AG08395 (cell line): ENCODE data around the gene ZFAND2A.
"Not testable (repeated sequence)": the region's sequence is repeated elsewhere in the genome, so short reads cannot be mapped to it uniquely, and the experiment has no call there.

Source experiments
- DNase-seq: peaks from one replicate; pipeline ENCODE4 v3.0.0; 2012; ENCODE audit warnings: mixed read lengths, low spot score

Gene ZFAND2A

GRCh38 chr7:1159891-1160669 is at the start of gene ZFAND2A:
Gene ZFAND2A (minus strand): TSS chr7:1160196. CDS start chr7:1158212, 1,984 bp downstream.
- peak; percentile 99 for DNase-seq

GRCh38 chr7:1209097-1209496 is 49.1 kb upstream of the ZFAND2A start:
- DNase-seq = no peak

GRCh38 chr7:1205742-1206141 is 45.7 kb upstream of the ZFAND2A start:
- not testable (repeated sequence) for DNase-seq

GRCh38 chr7:1204460-1205140 is 44.6 kb upstream of the ZFAND2A start:
- no peak for DNase-seq

GRCh38 chr7:1202914-1203313 is 42.9 kb upstream of the ZFAND2A start:
- DNase-seq = not testable (repeated sequence)

- DNase-seq = no peak
Measured at GRCh38 chr7:1201916-1202315, 41.9 kb upstream of the ZFAND2A start.

- DNase-seq = no peak
Measured at GRCh38 chr7:1200045-1200444, 40.0 kb upstream of the ZFAND2A start.

- DNase-seq = peak; percentile 95
Measured at GRCh38 chr7:1197997-1198625, 38.1 kb upstream of the ZFAND2A start.

GRCh38 chr7:1196950-1197349 is 37.0 kb upstream of the ZFAND2A start:
- DNase-seq = no peak

- DNase-seq = not testable (repeated sequence)
Measured at GRCh38 chr7:1196441-1196840, 36.4 kb upstream of the ZFAND2A start.

- DNase-seq = peak; percentile 76
Measured at GRCh38 chr7:1193593-1194424, 33.8 kb upstream of the ZFAND2A start.

- DNase-seq = peak; percentile 50
Measured at GRCh38 chr7:1192171-1192676, 32.2 kb upstream of the ZFAND2A start.

GRCh38 chr7:1189986-1190772 is 30.2 kb upstream of the ZFAND2A start:
- DNase-seq = no peak

- no peak for DNase-seq
Measured at GRCh38 chr7:1188720-1189294, 28.8 kb upstream of the ZFAND2A start.

GRCh38 chr7:1187127-1187526 is 27.1 kb upstream of the ZFAND2A start:
- no peak for DNase-seq

- no peak for DNase-seq
Measured at GRCh38 chr7:1181640-1182039, 21.6 kb upstream of the ZFAND2A start.

- no peak for DNase-seq
Measured at GRCh38 chr7:1181031-1181430, 21.0 kb upstream of the ZFAND2A start.

GRCh38 chr7:1176891-1177373 is 16.9 kb upstream of the ZFAND2A start:
- peak; percentile 69 for DNase-seq

- DNase-seq = peak; percentile 78
Measured at GRCh38 chr7:1175967-1176851, 16.2 kb upstream of the ZFAND2A start.

GRCh38 chr7:1175597-1175966 is 15.6 kb upstream of the ZFAND2A start:
- DNase-seq = no peak
